Effector CD8-positive, alpha-beta T cell (primary cell): ENCODE results near the gene DLL1.

Source experiments
- DNase-seq: peaks from one replicate; lab custom pipeline; 2025; lab: John Stamatoyannopoulos, UW

The DLL1 gene

DNA sequence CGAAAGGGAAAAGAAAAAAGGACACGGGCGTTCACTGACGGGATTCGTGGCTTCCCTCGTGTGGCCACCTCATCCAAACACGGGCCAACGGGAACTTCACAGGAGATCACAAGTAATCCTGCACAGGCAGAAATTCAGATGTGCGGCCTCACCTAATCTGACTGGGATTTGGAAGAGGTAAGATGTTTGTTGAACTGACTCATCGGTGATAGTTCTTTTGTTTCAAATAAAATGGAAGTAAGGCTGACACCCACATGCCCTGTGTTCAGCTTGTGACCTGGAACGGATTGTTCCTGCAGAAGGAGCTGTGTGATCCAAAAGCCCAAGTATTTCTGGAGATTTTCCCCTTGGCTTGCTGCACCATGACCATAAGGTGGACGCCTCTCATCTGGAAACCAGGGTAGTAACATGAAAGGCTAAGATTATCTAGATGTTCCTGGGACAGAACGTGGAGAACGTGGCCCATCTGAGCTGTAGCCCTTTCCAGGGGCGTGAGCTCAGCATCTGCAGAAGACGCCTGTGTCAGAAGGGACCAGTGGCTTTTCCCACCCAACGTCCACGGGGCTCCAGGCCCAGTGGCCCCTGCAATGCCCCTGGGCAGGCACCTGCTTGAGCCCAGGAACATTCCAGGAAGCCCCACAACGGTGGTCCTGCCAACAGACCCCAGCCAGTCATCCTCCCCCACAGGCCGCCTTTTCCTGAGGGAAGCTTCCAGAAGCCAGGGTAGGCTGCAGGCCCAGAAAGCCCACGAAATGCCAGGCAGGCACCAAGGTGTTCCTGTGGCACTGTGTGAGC is 39.7 kb downstream of the DLL1 start:
- no peak for DNase-seq

DNA sequence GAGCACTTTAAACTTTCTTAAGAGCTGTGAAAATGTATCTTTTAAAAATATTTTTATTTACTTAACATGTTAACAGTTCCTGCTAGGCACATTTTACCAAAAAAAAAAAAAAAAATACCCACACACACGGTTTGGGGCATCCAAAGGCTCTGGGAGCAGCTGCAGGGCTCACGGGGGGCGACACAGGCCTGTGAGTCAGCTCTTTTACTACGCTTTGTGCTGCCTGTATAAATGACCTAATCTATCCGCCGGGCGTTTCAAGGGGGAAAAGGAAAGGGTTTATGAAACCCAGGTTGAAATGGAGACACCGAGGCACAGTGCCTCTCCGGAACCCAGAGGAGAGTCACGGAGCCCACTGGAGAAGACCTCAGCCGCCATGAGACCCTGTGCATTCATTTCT is 40.4 kb downstream of the DLL1 start:
- DNase-seq, result no peak

DNA sequence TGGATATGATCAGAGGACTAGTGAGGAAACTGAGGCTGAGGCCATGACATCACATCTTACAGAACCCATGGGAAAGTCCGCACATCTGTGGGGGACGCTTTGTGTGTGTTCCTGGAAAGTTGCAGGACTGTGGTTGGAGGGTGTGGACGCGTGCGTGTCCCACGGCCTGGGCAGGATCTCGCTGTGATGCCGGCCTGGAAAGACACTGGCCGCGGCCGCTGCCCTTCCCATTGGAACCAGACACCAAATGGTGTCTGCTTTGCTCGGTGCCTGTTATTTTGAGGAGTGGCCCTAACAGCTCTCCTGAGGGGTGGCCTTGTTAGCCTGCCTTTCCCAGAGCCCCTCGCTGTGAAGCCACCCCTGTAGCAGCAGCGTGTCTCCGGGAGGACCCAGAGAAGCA is 41.1 kb downstream of the DLL1 start:
- DNase-seq, result no peak

DNA sequence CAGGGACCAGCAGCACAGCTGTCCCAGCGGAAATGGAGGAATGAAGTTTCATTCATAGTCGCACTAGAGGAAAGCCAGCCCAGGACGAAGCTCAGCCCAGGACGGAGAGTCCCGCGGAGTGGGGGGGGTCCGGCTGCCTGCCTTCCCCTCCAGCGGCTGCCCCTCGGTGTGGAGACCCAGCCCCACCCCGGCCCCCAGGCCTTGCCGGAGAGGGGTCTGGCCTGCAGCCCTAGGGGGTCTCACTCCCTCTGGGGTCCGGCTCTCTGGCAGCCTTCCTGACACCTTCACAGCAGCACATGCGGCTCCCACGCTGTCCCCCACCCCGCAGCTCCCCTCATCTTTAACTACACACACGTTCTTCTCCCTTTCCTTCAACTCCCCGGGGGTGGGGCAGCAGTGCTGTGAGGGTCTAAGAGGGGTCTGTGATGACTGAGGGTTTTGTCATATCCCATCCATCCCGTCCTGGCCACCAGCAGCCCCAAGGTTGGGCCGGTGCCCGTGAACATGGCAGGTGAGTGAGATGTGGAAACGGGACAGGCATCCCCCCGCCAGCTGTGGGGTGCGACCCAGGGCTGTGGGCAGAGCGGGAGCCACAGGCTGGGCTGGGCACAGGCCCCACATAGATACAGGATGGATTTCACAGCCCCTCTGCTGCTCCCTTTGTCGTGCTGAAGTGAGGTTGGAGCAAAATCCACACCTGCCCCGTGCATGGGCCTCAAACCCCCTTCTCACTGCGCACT is 41.8 kb downstream of the DLL1 start:
- no peak for DNase-seq

DNA sequence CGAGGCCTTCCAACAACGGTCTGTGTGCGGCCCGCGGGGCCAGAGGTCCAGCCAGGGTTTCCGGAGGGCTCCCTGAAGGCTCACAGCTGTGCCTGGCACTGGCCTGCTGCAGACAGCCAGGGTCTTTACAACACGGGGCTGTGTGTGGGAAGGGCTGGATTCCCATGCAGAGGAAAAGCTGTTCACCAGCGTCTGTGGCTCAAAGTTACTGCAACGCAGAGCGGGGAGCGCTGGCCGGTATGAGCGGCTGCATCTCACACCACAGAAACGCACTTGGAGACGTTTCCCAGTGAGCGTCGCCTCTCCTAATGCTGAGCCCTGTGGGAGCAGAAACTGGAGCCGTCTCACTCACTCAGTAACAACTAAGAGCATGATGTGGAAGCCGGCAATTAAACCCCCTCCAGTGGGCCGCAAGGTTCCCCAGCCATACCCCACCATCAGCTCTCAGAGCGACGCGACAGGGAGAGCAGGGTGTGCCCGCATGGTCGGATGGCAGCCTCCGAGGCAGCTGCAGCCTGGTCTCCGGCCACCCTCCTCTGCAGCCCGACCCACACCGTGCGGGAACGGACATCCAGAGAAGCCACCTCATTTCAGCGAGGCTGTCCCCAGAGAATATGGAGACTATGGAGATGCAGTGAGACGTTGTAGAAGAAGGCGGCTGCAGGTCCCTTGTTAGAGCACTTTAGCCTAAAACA is 42.6 kb downstream of the DLL1 start:
- no peak for DNase-seq

DNA sequence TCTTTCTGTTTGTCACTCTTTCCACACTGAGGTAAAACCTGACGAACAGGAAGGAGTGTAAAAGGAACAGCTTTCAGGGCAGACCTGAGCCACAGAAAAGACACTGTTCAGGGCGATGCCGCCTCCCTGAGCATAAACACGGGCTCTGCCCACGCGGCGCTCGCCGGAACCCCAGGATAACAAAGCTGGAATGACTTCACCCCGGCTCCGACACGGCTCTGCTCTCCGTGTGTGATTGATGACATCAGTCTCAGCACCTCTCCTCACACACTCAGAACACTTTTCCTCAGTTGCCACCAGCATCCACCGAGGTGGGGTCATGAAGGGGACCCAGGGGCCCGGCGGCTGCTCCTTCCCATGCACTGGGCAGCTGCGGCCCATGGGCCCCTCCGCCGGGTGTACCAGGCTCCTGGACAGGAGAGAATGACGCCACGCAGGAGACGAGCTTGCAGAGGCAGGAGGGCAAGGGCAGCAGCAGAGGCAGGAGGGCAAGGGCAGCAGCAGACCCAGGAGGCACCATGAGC is 43.6 kb downstream of the DLL1 start:
- DNase-seq, result no peak

DNA sequence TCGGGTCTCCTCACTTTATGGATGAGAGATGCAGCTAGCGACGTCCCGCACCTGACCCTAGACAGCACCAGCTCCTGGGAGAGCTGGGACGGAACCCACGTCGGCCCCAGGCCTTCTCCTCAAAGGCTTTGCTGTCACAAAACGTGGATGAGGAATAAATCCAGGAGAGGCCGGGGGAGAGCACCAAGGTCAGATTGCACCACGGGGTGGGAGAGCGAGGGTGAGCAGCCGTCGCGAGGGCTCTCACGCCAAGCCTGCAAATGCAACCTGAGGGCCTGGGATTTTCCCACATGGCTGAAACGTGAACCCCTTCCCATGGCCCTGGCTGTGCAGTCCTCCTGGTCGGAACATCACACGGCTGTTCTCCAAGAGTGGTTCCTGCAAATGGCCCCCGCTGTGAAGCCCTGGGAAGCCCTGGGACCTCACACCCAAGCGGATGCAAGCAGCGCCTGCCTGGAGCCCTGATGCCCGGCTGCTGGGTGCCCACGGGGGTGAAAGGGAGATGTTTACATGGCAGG is 45.3 kb downstream of the DLL1 start:
- no peak for DNase-seq

DNA sequence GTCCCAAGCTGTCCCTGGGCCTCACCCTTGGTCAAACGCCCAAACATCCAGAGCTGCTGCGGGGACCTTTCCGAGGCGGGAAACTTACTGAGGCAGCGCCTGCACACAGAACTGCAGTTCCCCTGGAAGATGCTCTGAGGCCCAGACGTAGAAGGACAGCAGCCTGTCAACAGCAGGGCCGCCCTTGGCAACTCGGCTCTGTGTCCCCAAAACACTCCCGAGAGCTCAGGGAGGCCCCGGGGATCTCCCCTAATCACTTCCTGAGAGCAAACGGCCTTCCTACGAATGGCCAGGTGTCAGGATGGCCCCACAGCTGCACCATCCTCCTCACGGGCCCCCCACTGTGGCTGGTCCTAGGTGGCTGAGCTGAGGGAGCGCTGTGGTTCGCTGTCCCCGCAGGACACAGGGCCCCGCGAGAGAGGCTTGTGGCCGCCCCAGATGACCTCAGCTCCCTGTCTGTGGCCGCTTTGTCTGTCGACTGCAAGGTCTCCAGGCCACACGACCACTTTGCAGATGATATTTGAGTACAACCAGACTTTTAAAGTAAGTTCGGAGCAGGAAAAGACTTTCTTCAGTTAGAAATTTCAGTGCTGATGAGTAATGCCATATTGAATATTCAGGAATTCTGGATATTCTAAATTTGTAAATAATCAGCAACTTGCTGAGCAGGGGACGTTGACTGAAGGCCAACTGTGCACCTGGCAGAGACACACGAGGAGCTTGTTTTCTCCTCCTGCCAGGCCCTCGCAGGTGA is 46.0 kb downstream of the DLL1 start:
- DNase-seq, result no peak

DNA sequence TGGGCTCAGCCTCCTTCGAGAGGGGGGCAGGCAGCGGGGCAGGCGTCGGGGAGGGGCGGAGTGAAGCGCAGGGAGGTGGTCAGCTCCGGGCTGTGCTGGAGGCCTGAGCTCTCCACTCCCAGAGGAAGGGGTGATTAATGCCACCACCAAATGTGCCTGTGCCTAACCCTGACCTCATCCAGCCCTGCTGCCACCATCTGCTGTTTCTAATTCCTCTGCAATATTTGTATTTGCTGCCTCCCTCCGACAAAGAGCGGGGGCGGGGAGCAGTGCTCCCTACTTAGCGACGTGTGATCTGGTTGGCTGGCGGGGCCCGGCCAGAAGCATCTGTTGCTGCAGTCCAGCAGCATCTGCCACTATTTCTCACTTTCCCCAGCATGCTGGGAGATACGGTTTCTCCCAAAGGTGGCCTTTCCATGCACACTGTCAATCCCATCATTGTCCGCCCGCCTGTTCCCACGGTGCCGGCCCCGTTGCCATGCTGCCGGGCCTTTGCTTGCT is 47.0 kb downstream of the DLL1 start:
- DNase-seq, result no peak

DNA sequence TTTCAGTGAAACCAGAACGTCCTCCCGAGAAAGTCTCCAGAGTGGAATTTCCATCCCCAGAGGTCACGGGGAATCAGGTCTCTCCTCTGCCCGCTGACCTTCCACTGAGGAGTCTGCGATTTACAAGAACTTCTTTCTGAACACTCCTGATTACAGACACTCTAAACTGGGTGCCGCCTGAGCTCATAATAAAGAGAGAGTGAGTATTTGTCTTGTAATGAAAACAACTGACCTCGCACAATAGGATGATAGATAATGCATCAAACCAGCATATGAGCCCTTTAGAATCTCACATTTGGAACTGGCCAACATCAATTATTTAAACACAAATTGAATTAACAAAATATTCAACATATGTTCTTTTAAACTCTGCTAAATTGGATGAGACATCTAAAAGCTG is 47.5 kb downstream of the DLL1 start:
- no peak for DNase-seq

DNA sequence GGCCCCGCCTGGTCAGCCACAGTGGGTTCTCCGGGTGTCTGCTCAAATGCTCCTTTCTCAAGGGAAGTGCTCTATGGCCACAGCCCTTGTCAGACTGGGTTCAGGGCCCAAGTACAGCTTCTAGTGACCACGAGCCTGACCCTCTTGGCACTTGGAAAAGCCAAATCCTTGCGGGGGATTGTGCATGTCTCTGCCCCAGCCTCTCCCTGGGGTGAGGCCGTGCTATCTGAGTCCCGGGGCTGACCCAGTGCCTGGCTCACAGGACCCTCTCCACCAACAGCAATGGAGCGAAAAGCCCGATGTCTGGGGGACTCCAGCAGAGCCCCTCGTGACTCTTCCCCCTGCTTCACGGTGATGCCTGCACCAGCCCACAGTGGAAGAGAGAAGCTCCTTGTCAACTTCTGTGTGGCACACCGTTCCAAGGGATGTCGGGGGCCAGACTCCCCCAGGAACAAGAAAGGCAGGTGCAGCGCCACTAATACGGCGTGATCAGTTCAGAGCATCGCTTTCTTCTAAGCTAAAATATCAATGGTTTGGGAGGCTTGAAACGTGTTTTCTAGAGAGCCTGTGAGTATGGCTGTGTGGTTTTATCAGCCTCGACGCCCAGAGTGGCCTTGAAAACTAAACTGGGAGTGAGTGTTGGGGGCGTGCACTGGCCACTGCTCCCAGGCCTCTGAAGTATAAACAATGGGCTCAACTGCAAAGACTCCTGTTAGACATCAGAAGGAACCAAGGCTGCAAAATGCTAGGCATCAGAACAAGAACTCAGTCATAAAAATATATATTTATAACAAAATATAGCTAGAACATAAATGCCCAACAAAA is 51.9 kb downstream of the DLL1 start:
- DNase-seq, result no peak

DNA sequence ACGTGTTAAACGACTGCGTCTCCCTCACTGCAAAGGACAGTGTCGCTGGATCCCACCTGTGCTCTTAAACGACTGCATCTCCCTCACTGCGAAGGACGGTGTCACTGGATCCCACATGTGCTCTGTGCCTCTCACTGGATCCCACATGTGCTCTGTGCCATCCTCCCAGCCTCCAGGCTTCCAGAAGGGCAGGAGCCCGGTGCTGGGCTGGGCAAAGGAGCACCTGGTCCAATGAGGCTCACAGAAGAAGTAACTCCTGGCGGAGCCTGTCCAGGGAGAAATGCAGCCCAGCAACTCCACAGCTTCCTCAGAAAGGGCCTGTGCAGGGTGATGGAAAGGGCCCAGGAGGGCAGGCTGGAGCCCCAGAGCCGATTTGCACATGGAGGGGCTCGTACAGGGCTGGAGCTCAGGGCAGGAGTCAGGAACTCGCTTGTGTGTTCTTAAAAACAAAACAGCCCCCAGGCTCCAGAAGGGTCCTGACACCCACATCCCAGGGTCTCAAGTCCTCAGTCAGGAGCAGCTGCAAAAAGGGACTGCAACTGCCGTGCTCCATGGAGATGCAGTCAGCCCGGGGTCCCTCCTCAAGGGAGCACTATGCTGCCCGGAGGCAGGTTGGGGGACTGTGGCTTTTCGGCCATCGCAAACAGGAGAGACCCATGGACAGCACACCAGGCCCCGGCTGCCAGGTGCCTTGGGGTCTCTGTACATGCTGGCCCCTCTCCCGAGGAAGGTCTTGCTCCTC is 52.7 kb downstream of the DLL1 start:
- DNase-seq, result no peak

DNA sequence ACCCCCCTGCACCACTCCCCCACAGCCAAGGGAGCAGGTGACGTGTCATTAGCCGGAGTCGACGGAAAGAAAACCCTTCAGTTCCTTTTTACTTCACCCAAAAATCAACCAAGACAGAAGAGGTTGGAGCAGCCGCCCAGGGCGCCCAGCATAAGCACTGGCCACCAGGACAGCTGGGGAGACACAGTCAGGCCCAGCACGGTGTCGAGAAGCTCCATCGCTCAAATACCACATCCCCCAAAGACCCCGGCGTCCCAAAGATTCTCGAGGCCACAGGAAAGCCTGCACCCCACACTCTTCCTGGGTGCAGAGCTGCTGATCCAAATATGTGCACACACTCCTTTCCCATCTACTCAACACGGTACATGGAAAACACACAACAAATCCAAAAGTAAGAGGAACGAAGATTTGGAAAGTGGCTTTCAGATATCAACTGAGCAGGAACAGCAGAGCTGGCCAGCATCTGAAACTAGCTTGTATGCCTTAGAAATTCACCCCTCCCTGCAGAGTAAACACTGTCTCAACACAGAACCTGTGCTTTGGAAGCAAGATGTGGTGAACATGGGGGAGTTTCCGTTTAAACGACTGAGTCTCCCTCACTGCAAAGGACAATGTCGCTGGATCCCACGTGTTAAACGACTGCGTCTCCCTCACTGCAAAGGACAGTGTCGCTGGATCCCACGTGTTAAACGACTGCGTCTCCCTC is 54.6 kb downstream of the DLL1 start:
- DNase-seq, result no peak

DNA sequence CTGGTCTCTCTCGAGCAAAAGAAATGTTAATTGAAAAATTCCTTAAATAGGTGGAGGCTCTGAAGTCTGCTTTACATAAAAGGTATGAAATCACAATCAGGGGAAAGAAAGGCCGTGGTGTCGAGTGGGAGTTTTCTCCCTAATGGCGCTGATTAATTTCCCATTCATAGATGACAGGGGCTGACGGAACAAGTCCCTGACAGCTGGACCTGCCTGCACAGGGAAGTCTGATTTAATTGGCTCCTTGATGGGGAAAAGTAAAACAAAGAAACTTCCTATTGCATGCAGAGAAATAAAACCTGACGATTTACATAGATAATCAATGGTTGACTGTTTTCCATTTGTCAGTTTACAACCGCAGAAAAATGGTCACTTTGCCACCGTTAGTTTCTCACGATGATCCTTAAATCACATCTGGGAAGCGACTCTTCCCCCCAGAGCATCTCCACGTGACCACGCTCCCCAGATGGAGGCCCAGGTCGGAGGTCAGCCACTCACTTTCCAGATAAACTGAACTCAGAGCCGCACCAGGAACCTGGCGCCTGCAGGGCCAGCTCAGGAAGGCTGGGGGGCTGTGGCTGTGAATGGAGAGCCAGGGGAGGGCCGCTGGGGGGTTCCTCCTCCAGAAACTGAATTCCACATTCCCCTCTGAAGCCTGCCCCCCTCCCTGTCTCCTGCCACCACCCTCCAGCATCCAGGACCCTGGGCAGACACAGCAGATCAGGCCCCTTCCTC is 55.3 kb downstream of the DLL1 start:
- DNase-seq, result no peak

DNA sequence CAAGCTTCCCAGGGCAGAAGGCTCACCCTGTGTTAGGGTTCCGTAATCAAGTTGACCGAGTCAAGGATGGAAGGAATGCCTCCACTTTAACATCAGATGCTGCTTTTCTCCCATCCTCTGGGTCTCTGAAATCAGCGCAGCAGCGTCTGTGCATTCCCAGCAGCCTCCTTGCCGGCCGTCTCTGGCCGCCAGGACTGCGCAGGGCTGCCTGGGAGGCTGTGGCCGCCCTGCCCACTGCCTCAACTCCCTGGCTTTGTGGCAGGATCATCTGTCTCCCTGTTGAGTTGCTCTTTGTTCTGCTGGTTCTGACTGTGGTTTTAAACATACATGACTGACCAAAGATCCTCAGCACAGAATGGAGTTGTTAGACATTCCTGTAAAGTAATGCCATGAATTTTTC is 56.5 kb downstream of the DLL1 start:
- DNase-seq, result no peak

DNA sequence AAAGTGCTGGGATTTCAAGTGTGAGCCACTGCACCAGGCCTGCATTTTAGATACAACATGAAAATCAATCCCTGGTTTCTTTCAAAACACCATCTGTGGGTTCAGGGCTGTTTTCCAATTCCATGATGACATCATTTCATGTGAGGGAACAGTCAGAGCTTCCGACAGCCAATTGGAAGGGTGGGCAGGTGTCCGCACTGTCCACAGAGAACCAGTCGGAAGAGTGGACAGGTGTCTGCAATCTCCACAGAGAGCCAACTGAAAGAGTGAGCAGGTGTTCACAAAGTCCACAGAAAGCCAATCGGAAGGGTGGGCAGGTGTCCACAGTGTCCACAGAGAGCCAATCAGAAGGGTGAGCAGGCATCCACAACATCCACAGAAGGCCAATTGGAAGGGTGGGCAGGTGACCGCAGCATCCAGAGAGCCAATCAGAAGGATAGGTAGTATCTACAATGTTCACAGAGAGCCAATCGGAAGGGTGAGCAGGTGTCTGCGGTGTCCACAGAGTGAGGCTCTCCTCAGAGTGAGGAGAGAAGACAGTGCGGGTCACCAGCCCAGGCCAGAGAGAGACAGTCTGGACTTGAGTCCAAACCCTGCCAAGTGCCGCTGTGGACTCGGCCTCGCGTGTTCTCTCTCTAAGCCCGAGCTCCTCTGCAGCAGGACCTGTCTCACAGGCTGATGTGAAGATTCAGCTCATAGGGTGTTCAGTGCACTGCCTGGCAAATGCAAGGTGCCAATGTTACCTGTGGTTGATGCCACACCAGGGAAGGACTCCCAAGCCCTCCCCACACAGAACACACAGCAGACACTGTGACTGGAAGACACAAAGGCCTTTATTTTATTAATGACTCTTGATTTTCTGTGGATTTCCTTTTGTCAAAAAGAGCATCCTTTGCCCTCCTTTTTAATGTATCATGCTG is 57.3 kb downstream of the DLL1 start:
- no peak for DNase-seq
